Retinal pigment epithelial cell (primary cell): ENCODE data around the gene OGFOD2.

Experiments used
- DNase-seq: peaks from one replicate; pipeline ENCODE4 v3.0.0-alpha.2; 2010; ENCODE audit warnings: low read depth
- H3K4me3 ChIP-seq: 2 replicates; pipeline ENCODE4 v1.5.1; 2011; ENCODE audit warnings: mild to moderate bottlenecking, low read length, control low read depth, moderate library complexity
- TF ChIP-seq, protein P1 (sequence below): conservative IDR thresholded peaks from 2 replicates; pipeline ENCODE4 v1.5.1; 2011; ENCODE audit warnings: low read depth, low read length, control low read depth, inconsistent platforms

Gene OGFOD2

DNA sequence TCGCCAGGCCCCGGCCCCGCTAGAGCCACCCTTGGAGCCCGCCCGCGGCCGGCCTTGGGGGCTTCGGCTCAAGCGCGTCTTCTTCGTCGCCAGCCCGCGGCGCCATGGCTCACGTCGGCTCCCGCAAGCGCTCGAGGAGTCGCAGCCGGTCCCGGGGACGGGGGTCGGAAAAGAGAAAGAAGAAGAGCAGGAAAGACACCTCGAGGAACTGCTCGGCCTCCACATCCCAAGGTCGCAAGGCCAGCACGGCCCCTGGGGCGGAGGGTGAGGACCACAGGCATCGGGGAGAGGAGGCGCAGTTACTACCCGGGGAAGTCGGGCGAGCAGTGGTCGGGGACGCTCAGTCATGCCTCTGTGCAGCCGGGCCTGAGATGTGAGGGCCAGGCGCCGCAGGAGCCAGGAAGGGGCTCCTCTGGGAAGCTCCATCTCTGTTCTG, 6.0 kb downstream of the OGFOD2 start:
- peak overlapping the region; percentile 80 for H3K4me3 ChIP-seq
- TF ChIP-seq, protein P1, sequence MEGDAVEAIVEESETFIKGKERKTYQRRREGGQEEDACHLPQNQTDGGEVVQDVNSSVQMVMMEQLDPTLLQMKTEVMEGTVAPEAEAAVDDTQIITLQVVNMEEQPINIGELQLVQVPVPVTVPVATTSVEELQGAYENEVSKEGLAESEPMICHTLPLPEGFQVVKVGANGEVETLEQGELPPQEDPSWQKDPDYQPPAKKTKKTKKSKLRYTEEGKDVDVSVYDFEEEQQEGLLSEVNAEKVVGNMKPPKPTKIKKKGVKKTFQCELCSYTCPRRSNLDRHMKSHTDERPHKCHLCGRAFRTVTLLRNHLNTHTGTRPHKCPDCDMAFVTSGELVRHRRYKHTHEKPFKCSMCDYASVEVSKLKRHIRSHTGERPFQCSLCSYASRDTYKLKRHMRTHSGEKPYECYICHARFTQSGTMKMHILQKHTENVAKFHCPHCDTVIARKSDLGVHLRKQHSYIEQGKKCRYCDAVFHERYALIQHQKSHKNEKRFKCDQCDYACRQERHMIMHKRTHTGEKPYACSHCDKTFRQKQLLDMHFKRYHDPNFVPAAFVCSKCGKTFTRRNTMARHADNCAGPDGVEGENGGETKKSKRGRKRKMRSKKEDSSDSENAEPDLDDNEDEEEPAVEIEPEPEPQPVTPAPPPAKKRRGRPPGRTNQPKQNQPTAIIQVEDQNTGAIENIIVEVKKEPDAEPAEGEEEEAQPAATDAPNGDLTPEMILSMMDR = no peak
- no peak for DNase-seq

DNA sequence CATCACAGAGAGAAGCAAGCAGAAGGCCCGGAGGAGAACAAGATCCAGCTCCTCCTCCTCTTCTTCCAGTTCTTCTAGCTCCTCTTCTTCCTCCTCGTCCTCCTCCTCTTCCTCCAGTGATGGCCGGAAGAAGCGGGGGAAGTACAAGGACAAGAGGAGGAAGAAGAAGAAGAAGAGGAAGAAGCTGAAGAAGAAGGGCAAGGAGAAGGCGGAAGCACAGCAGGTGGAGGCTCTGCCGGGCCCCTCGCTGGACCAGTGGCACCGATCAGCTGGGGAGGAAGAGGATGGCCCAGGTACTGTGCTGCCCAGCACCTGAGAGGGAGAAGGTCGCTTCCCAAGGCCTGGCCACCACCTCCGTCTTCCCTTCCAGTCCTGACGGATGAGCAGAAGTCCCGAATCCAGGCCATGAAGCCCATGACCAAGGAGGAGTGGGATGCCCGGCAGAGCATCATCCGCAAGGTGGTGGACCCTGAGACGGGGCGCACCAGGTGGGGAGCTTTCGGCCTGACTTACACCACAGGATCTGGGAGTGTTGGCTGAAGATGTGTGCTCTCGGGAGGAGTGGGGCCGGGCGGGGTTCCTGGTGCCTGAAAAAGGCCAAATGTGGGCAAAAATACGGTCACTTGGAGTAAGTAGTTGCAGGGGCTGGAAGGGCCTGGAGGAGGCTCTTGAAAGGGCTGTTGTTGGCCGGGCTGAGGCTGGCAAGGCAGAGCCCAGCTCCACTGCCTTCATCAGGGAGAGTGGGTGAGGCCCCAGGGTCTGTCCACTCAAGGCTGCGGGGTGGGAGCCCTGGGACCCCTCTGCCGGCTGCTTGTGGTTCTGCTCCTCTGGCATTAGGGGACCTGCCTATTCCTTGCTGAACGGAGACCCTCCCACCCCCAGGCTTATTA, 6.8 kb downstream of the OGFOD2 start:
- TF ChIP-seq, protein P1 = no peak
- DNase-seq = no peak
- H3K4me3 ChIP-seq = peak overlapping the region; percentile 80

DNA sequence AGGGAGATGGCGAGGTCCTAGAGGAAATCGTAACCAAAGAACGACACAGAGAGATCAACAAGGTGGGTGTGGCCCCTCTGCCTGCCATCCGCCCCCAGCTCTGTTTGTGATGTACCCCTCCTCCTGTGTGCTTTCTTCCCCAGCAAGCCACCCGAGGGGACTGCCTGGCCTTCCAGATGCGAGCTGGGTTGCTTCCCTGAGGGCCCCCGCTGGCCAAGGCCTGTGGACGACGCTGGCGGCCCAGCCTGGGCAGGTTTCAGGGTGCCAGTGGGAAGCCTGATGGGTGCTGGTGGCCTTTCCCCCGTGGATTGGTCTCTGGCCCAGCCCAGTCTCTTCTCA, 7.4 kb downstream of the OGFOD2 start:
- TF ChIP-seq, protein P1 = no peak
- peak overlapping the region; percentile 80 for H3K4me3 ChIP-seq
- DNase-seq = no peak

DNA sequence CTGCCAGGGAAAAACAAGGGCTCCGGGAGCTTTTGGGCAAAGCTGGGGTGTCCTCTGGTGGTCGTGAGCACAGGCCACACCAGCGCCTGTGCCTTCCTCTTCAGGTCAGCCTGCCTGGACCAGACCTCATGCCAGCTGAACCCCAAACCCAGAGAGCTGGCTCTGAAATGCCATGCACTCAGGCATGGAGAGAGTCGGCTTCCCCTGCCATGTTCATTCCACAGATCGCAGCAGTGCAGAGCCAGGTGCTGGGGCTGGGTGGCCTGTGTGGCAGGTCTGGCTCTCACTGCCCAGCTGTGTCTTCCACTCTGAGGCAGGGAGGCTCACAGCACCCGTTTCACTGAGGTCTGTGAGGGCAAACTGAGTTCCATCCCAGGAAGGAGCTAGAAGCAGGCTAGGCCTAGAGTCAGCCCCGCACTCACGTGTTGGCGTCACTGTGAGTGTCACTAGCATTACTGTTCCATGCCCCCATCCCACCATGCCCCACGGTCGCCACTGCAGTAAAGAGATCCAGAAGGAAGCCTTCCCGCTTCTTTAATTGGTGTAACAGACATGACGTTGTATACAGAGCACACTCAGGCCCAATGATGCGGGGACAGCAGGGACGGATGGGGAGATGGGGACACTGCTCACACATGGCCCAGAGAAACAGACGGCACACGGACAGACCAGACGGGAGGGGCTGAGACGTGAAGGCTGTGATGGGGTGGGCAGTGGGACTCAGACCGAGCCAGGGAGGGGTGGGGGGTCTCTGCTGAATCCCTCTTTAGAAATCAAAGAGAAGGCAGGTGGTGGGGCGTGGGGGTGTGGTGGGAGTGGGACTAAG, 8.1 kb downstream of the OGFOD2 start:
- H3K4me3 ChIP-seq = no peak overlapping the region
- DNase-seq = no peak
- TF ChIP-seq, protein P1 = no peak

DNA sequence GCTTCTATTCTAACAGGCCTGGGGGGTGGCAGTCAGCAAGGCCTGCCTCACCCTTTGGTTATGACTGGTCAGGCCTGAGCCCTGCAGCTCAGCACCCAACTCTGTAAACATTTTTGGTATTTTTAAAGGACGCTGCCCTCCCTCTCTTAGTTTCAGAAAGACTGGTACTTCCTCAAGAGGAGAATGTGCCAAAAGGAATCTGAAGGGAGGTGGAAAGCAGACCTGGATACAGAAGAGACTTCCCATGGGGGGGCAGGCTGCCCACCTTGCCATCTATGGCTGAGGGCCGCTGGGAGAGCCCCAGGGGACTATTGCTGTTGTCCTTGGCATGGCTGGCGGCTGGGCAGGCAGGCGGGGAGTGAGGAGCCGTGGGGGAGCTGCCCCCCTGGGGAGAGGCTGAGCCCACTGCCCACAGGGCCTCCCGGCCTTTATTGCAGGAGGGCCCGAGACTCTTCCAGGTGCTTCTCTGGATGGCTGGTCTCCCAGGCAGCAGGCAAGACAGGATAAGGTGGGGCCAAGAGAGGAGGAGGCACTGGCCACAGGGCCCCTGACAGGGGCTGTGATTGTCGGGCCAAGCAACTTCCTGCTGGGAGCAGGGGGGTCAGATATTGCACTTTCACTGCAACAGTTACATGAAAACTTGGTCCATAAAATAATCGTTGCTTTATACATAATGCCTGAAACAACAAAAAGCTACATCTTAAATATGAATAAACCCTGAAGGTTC, 8.9 kb downstream of the OGFOD2 start:
- H3K4me3 ChIP-seq = no peak overlapping the region
- DNase-seq = no peak
- TF ChIP-seq, protein P1 = no peak

DNA sequence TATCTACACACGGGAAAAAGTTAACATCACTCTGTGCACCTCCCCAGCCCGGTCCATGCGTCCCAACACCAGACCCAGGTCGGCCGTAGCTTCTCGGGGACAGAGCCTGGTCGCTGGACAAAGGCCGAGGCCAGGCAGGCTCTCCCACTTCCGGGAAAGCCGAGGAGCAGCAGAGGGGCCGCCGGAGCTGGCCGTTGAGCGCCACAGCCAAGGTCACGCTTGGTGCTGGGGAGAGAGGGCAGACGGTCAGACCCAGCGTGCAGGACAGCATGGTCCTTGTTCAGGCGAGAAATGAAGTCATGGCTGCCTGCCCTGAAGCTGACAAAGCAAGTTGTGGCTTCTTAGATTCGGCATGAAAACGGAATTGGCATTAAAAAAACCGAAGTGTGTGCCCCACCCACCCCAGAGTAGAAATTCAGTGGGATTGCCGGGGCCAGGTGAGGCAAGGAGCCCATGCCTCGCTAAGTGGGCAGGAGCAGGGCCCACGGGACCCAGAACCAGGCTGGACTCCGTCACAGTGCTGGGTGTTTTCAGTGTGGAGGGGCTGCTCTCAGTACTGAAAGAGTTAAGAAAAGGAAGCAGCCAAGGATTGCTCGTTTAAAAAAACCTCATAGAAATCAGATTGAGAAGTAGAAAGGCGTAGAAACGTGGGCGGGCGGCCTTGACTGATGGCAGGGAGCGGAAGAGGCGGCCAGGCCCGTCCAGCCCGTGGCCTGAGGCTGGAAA, 9.7 kb downstream of the OGFOD2 start:
- H3K4me3 ChIP-seq = no peak overlapping the region
- TF ChIP-seq, protein P1 = no peak
- no peak for DNase-seq
